SK-N-SH treated with all-trans-retinoic acid at 6 μM for 48 hours (cell line): Measurements from ENCODE around the gene NEURL1B.

ENCODE experiments used
- ATAC-seq: fragments of 200-7000 bp; cut with Tn5 transposase; 3 replicates; pipeline ENCODE4 v1.9.1; 2020; ENCODE audit warnings: mild to moderate bottlenecking, moderate library complexity
- ARNTL ChIP-seq: fragments of 450-650 bp; formaldehyde crosslinking; IDR thresholded peaks from 2 replicates; pipeline ENCODE4 v1.5.0; 2020; ENCODE audit warnings: low read depth, mild to moderate bottlenecking, moderate library complexity, borderline replicate concordance
- BACH2 ChIP-seq: fragments of 250-450 bp; sonication (Bioruptor Pico); IDR thresholded peaks from 2 replicates; pipeline ENCODE4 v1.9.0; 2021; ENCODE audit warnings: mild to moderate bottlenecking, borderline replicate concordance
- CREB5 ChIP-seq: fragments of 250-450 bp; sonication (Bioruptor Pico); IDR thresholded peaks from 2 replicates; pipeline ENCODE4 v1.5.1; 2020; ENCODE audit warnings: low read depth, mild to moderate bottlenecking, moderate library complexity
- CSDC2 ChIP-seq: fragments of 250-450 bp; sonication (Bioruptor Pico); IDR thresholded peaks from 2 replicates; pipeline ENCODE4 v1.5.0; 2020; ENCODE audit warnings: mild to moderate bottlenecking, moderate library complexity
- CSRNP3 ChIP-seq: fragments of 250-450 bp; sonication (Bioruptor Pico); IDR thresholded peaks from 2 replicates; pipeline ENCODE4 v1.5.1; 2021; ENCODE audit warnings: mild to moderate bottlenecking, moderate library complexity
- ESRRG ChIP-seq: fragments of 250-450 bp; sonication (Bioruptor Pico); IDR thresholded peaks from 2 replicates; pipeline ENCODE4 v1.6.1; 2021; ENCODE audit warnings: mild to moderate bottlenecking
- GLIS3 ChIP-seq: fragments of 250-450 bp; sonication (Bioruptor Pico); IDR thresholded peaks from 2 replicates; pipeline ENCODE4 v1.5.0; 2020; ENCODE audit warnings: mild to moderate bottlenecking, moderate library complexity
- ISL1 ChIP-seq: fragments of 250-450 bp; sonication (Bioruptor Pico); IDR thresholded peaks from 2 replicates; pipeline ENCODE4 v2.1.2; 2022; ENCODE audit warnings: mild to moderate bottlenecking, moderate library complexity
- OSR1 ChIP-seq: fragments of 250-450 bp; sonication (Bioruptor Pico); IDR thresholded peaks from 2 replicates; pipeline ENCODE4 v1.8.0; 2022; ENCODE audit warnings: moderate library complexity, mild to moderate bottlenecking, inconsistent platforms
- PATZ1 ChIP-seq: fragments of 250-450 bp; sonication (Bioruptor Pico); IDR thresholded peaks from 2 replicates; pipeline ENCODE4 v1.8.0; 2020; ENCODE audit warnings: mild to moderate bottlenecking, moderate library complexity, borderline replicate concordance
- POU6F1 ChIP-seq: fragments of 250-450 bp; sonication (Bioruptor Pico); IDR thresholded peaks from 2 replicates; pipeline ENCODE4 v1.8.0; 2021; ENCODE audit warnings: low read depth, mild to moderate bottlenecking, moderate library complexity, borderline replicate concordance
- PPARA ChIP-seq: fragments of 250-450 bp; sonication (Bioruptor Pico); IDR thresholded peaks from 2 replicates; pipeline ENCODE4 v1.5.0; 2020; ENCODE audit warnings: mild to moderate bottlenecking, borderline replicate concordance
- RARB ChIP-seq: fragments of 250-450 bp; sonication (Bioruptor Pico); IDR thresholded peaks from 2 replicates; pipeline ENCODE4 v1.8.0; 2021; ENCODE audit warnings: mild to moderate bottlenecking, moderate library complexity
- SNAI2 ChIP-seq: fragments of 250-450 bp; sonication (Bioruptor Pico); IDR thresholded peaks from 2 replicates; pipeline ENCODE4 v1.5.0; 2020; ENCODE audit warnings: mild to moderate bottlenecking, moderate library complexity
- TCF4 ChIP-seq: fragments of 250-450 bp; sonication (Bioruptor Pico); IDR thresholded peaks from 2 replicates; pipeline ENCODE4 v1.8.0; 2021; ENCODE audit warnings: mild to moderate bottlenecking, moderate library complexity, borderline replicate concordance
- TOX ChIP-seq: fragments of 250-450 bp; sonication (Bioruptor Pico); IDR thresholded peaks from 2 replicates; pipeline ENCODE4 v1.8.0; 2021; ENCODE audit warnings: mild to moderate bottlenecking, moderate library complexity, borderline replicate concordance
- TSHZ2 ChIP-seq: fragments of 250-450 bp; sonication (Bioruptor Pico); IDR thresholded peaks from 2 replicates; pipeline ENCODE4 v1.5.0; 2020; ENCODE audit warnings: mild to moderate bottlenecking, moderate library complexity
- ZC3H10 ChIP-seq: fragments of 250-450 bp; sonication (Bioruptor Pico); IDR thresholded peaks from 2 replicates; pipeline ENCODE4 v1.5.1; 2021; ENCODE audit warnings: mild to moderate bottlenecking, moderate library complexity
- ZFP3 ChIP-seq: fragments of 250-450 bp; sonication (Bioruptor Pico); IDR thresholded peaks from 2 replicates; pipeline ENCODE4 v1.5.0; 2020; ENCODE audit warnings: mild to moderate bottlenecking, moderate library complexity
- ZFP30 ChIP-seq: fragments of 450-650 bp; formaldehyde crosslinking; IDR thresholded peaks from 2 replicates; pipeline ENCODE4 v1.5.0; 2022; ENCODE audit warnings: mild to moderate bottlenecking, moderate library complexity
- ZNF565 ChIP-seq: fragments of 450-650 bp; formaldehyde crosslinking; conservative IDR thresholded peaks from 2 replicates; pipeline ENCODE4 v1.5.0; 2020; ENCODE audit warnings: low read depth, mild to moderate bottlenecking, moderate library complexity
- ZNF70 ChIP-seq: fragments of 450-650 bp; formaldehyde crosslinking; IDR thresholded peaks from 2 replicates; pipeline ENCODE4 v1.5.0; 2020; ENCODE audit warnings: mild to moderate bottlenecking, moderate library complexity
- ZNF8 ChIP-seq: fragments of 450-650 bp; formaldehyde crosslinking; IDR thresholded peaks from 2 replicates; pipeline ENCODE4 v1.5.0; 2020; ENCODE audit warnings: mild to moderate bottlenecking, moderate library complexity

The NEURL1B gene

GRCh38 chr5:172593721-172594235 is 47.3 kb upstream of the NEURL1B start (continued):
- TF ChIP-seq ISL1, result no peak

- TF ChIP-seq GLIS3 (CRISPR knock-in tag) (no peak), CSDC2 (no peak), BACH2 (no peak), PPARA (CRISPR knock-in tag) (no peak), ARNTL (CRISPR knock-in tag) (no peak), POU6F1 (CRISPR knock-in tag) (no peak), CSRNP3 (CRISPR knock-in tag) (no peak), TOX (CRISPR knock-in tag) (no peak), TSHZ2 (CRISPR knock-in tag) (no peak), ZFP3 (CRISPR knock-in tag) (no peak), ZNF565 (CRISPR knock-in tag) (no peak), ISL1 (no peak), SNAI2 (CRISPR knock-in tag) (no peak), ZC3H10 (CRISPR knock-in tag) (no peak), ZNF70 (no peak)
- no peak for ATAC-seq
Observed at GRCh38 chr5:172594431-172594830, 46.6 kb upstream of the NEURL1B start.

GRCh38 chr5:172594867-172595466 is 46.1 kb upstream of the NEURL1B start:
- TF ChIP-seq TCF4 (CRISPR knock-in tag) (no peak), TOX (CRISPR knock-in tag) (no peak), POU6F1 (CRISPR knock-in tag) (no peak), BACH2 (no peak), PATZ1 (CRISPR knock-in tag) (no peak), ZNF8 (no peak), ZFP30 (no peak), ESRRG (CRISPR knock-in tag) (no peak), ISL1 (no peak), SNAI2 (CRISPR knock-in tag) (no peak), PPARA (CRISPR knock-in tag) (no peak), ZNF565 (CRISPR knock-in tag) (no peak), GLIS3 (CRISPR knock-in tag) (no peak), OSR1 (CRISPR knock-in tag) (no peak), RARB (no peak), ZC3H10 (CRISPR knock-in tag) (no peak), ZNF70 (no peak), CSRNP3 (CRISPR knock-in tag) (no peak), CREB5 (CRISPR knock-in tag) (no peak)
- ATAC-seq, result no peak
